H1 (cell line): ENCODE results near the gene GAMT. TPM values are rescaled to one million over a fixed set of nuclear protein-coding genes. Genes with fewer than 3 reads are reported as not detected.

Source experiments
- CTCF ChIA-PET: fragments of 300-600 bp; sonication (Branson Sonifier 250); formaldehyde crosslinking; loops from one replicate; lab custom pipeline; 2021; ENCODE audit not compliant: partially characterized antibody; lab: Charles Lee
- POLR2A ChIA-PET: fragments of 300-600 bp; sonication (Branson Sonifier 250); formaldehyde crosslinking; loops from one replicate; lab custom pipeline; 2021; ENCODE audit warnings: inconsistent platforms; ENCODE audit not compliant: partially characterized antibody; lab: Charles Lee
- DNase-seq, 2 experiments: peaks; one replicate each; pipeline versions ENCODE4 v3.0.0 to v3.0.0-alpha.2; 2010 to 2022; ENCODE audit warnings: low spot score in 2 of 2, low read depth in 1 of 2, mixed read lengths in 1 of 2
- FAIRE-seq: peaks from 2 replicates; lab custom pipeline; 2011; peaks lifted over from hg19 to GRCh38; lab: Jason Lieb, UNC
- H2AFZ ChIP-seq: 2 replicates; pipeline ENCODE4 v1.8.1; 2012; ENCODE audit warnings: low read length, inconsistent platforms
- H2AK5ac ChIP-seq: 2 replicates; pipeline ENCODE4 v1.6.1; 2013; ENCODE audit warnings: low read depth, low read length
- H2BK120ac ChIP-seq: replicated peaks from 2 replicates; pipeline ENCODE3; 2013; ENCODE audit warnings: low read depth, low read length, inconsistent platforms
- H2BK12ac ChIP-seq: 2 replicates; pipeline ENCODE4 v1.6.1; 2013; ENCODE audit warnings: low read depth, low read length
- H2BK15ac ChIP-seq: 2 replicates; pipeline ENCODE4 v1.6.1; 2013; ENCODE audit warnings: low read length
- H2BK20ac ChIP-seq: 2 replicates; pipeline ENCODE4 v1.6.1; 2013; ENCODE audit warnings: low read length
- H2BK5ac ChIP-seq: 2 replicates; pipeline ENCODE4 v1.6.1; 2013; ENCODE audit warnings: low read depth, low read length
- H3K14ac ChIP-seq: 2 replicates; pipeline ENCODE4 v1.6.1; 2013; ENCODE audit warnings: inconsistent platforms; ENCODE audit not compliant: insufficient read length
- H3K18ac ChIP-seq: 2 replicates; pipeline ENCODE4 v1.6.1; 2013; ENCODE audit warnings: low read length; ENCODE audit errors: extremely low read depth
- H3K23ac ChIP-seq: 2 replicates; pipeline ENCODE4 v1.6.1; 2013; ENCODE audit warnings: inconsistent platforms; ENCODE audit not compliant: insufficient read length
- H3K23me2 ChIP-seq: 2 replicates; pipeline ENCODE4 v1.6.1; 2013; ENCODE audit warnings: low read depth, low read length
- H3K27ac ChIP-seq: 2 replicates; pipeline ENCODE4 v1.6.1; 2011; ENCODE audit warnings: low read depth, low read length, inconsistent platforms
- H3K27me3 ChIP-seq, 4 experiments: replicated peaks in 1 of 4; 1 replicate in 1 of 4; 2 replicates in 3 of 4; pipeline versions ENCODE4 v1.6.1 to v1.8.1; 2011 to 2013; ENCODE audit warnings: low read length in 3 of 4, mild to moderate bottlenecking in 3 of 4, inconsistent platforms in 2 of 4, mixed read lengths in 2 of 4, moderate library complexity in 1 of 4; ENCODE audit not compliant: control insufficient read depth in 3 of 4, insufficient read depth in 3 of 4; ENCODE audit errors: extremely low read depth in 1 of 4
- H3K36me3 ChIP-seq, 4 experiments: 2 replicates each; pipeline versions ENCODE4 v1.6.1 to v1.8.1; 2011 to 2013; ENCODE audit warnings: mild to moderate bottlenecking in 4 of 4, low read length in 3 of 4, moderate library complexity in 2 of 4, control low read depth in 1 of 4, inconsistent platforms in 1 of 4; ENCODE audit not compliant: insufficient read depth in 4 of 4, control insufficient read depth in 2 of 4
- H3K4ac ChIP-seq: replicated peaks from 2 replicates; pipeline ENCODE3; 2013; ENCODE audit warnings: low read length, low read depth, mixed read lengths, inconsistent platforms; ENCODE audit not compliant: insufficient read length
- H3K4me1 ChIP-seq, 4 experiments: replicated peaks in 1 of 4; 1 replicate in 1 of 4; 2 replicates in 3 of 4; pipeline versions ENCODE4 v1.6.1 to v1.8.1; 2011 to 2013; ENCODE audit warnings: low read length in 3 of 4, inconsistent platforms in 2 of 4, mixed read lengths in 1 of 4; ENCODE audit not compliant: insufficient read depth in 4 of 4, control insufficient read depth in 3 of 4
- H3K4me2 ChIP-seq, 2 experiments: 2 replicates each; pipeline versions ENCODE4 v1.6.1 to v1.8.1; 2011 to 2013; ENCODE audit warnings: low read depth in 2 of 2, low read length in 2 of 2, control low read depth in 1 of 2, inconsistent platforms in 1 of 2, mild to moderate bottlenecking in 1 of 2; ENCODE audit not compliant: insufficient read depth in 1 of 2
- H3K4me3 ChIP-seq, 4 experiments: fragments of 200-600, 300-600 bp in 1 of 4; sonication (generic), shearing (Covaris generic), sonication (Bioruptor Twin) in 1 of 4; 2 replicates each; pipeline versions ENCODE4 v1.5.1 to v1.8.1; 2011 to 2016; ENCODE audit warnings: low read length in 4 of 4, low read depth in 3 of 4, control low read depth in 2 of 4, inconsistent platforms in 2 of 4, mild to moderate bottlenecking in 2 of 4, mixed read lengths in 1 of 4, moderate library complexity in 1 of 4; ENCODE audit not compliant: insufficient read depth in 2 of 4; ENCODE audit errors: extremely low read depth in 1 of 4
- H3K56ac ChIP-seq: replicated peaks from 2 replicates; pipeline ENCODE3; 2013; ENCODE audit warnings: low read depth, mild to moderate bottlenecking, mixed read lengths, low read length, inconsistent platforms; ENCODE audit not compliant: insufficient read length
- H3K79me1 ChIP-seq: 2 replicates; pipeline ENCODE4 v1.6.1; 2013; ENCODE audit warnings: low read depth, low read length, control low read depth
- H3K79me2 ChIP-seq, 2 experiments: 2 replicates each; pipeline versions ENCODE4 v1.6.1 to v1.8.1; 2012 to 2013; ENCODE audit warnings: low read length in 2 of 2, mild to moderate bottlenecking in 2 of 2, inconsistent platforms in 1 of 2; ENCODE audit not compliant: insufficient read depth in 2 of 2, control insufficient read depth in 1 of 2
- H3K9ac ChIP-seq, 4 experiments: replicated peaks in 1 of 4; 1 replicate in 1 of 4; 2 replicates in 3 of 4; pipeline versions ENCODE4 v1.6.1 to v1.8.1; 2011 to 2013; ENCODE audit warnings: low read depth in 3 of 4, low read length in 3 of 4, control low read depth in 2 of 4, mild to moderate bottlenecking in 2 of 4, moderate library complexity in 2 of 4, inconsistent platforms in 1 of 4; ENCODE audit errors: extremely low read depth in 1 of 4
- H3K9me3 ChIP-seq, 2 experiments: 2 replicates each; pipeline versions ENCODE4 v1.6.1 to v1.8.1; 2012 to 2013; ENCODE audit warnings: mild to moderate bottlenecking in 2 of 2, moderate library complexity in 2 of 2, control low read depth in 1 of 2, inconsistent platforms in 1 of 2, low read depth in 1 of 2, low read length in 1 of 2, mixed read lengths in 1 of 2; ENCODE audit not compliant: insufficient read depth in 2 of 2
- H4K20me1 ChIP-seq, 2 experiments: replicated peaks in 1 of 2; 2 replicates each; pipeline versions ENCODE3 to v1.8.1; 2011 to 2013; ENCODE audit warnings: inconsistent platforms in 2 of 2, low read length in 2 of 2, mild to moderate bottlenecking in 1 of 2; ENCODE audit not compliant: insufficient read depth in 2 of 2, control insufficient read depth in 1 of 2
- H4K5ac ChIP-seq: 2 replicates; pipeline ENCODE4 v1.6.1; 2013; ENCODE audit warnings: low read length, low read depth, mixed read lengths, inconsistent platforms; ENCODE audit not compliant: insufficient read length
- H4K8ac ChIP-seq: 2 replicates; pipeline ENCODE4 v1.8.0; 2013; ENCODE audit warnings: mild to moderate bottlenecking, moderate library complexity, low read length, inconsistent platforms; ENCODE audit not compliant: insufficient read depth; ENCODE audit errors: extremely low read depth
- H4K91ac ChIP-seq: replicated peaks from 2 replicates; pipeline ENCODE3; 2013; ENCODE audit warnings: low read length, mixed read lengths, inconsistent platforms; ENCODE audit not compliant: insufficient read length
- WGBS, 2 experiments: shearing (Covaris generic) in 1 of 2; methylation state at CpG; one replicate each; pipeline versions ENCODE4 v1.1.6 to v1.1.7; 2013 to 2015; ENCODE audit warnings: low lambda C conversion rate in 2 of 2, mixed read lengths in 2 of 2, inconsistent platforms in 1 of 2, low coverage in 1 of 2, missing lambda C conversion rate in 1 of 2; ENCODE audit not compliant: insufficient replicate concordance in 2 of 2, insufficient coverage in 1 of 2, insufficient read length in 1 of 2; ENCODE audit errors: extremely low coverage in 1 of 2, missing lambda C conversion rate in 1 of 2; 5-methylcytosine and 5-hydroxymethylcytosine counted together
- polyA plus RNA-seq, 7 experiments: library from polyadenylated mRNA; depleted of rRNA in 3 of 7; stranded (reverse) in 5 of 7; unstranded in 2 of 7; fragments of >200 nt in 5 of 7; fragments of 200-250 nt in 2 of 7; gene quantifications; 1 replicate in 5 of 7; 2 replicates in 1 of 7; 4 replicates in 1 of 7; pipeline versions ENCODE4 v1.2.1 to v1.2.3, GENCODE V29; 2011 to 2013; ENCODE audit warnings: missing spikeins in 2 of 7, mixed read lengths in 2 of 7
- total RNA-seq: library from RNA; stranded (reverse); fragmentation: NEBNext Ultra II Directional; extraction: Animal tissue kit (Norgen Biotek cat#: 25700); gene quantifications from 2 replicates; pipeline ENCODE4 v1.2.1, GENCODE V29; 2021

The GAMT gene
- total and polyA plus RNA-seq, 2 of the 8 experiments (the other 6 are each of a cell fraction or from before 2014, with no cell fraction given), result 17.2 to 35.6 TPM

- H4K5ac ChIP-seq, result peak within 1 kb of the TSS; percentile 64
- no peak within 1 kb of the TSS for H2AFZ ChIP-seq
- peak within 1 kb of the TSS; percentile 85 to 87 for H3K4me2 ChIP-seq
- DNase-seq (no peak), FAIRE-seq (no peak)
- peak within 1 kb of the TSS; percentile 61 for H4K91ac ChIP-seq
- 0 out of 7 replicates have a peak, but pooled peaks cover 0 to under 1% (median 0%) of the 10 kb centered on the region in 4 experiments for H3K27me3 ChIP-seq
- H3K4me3 ChIP-seq, result peak within 1 kb of the TSS; percentile 71 to 85 (median 84)
- POLR2A ChIA-PET, result interaction anchor here (1.0 to 1.2 kb wide), 2 partner anchors 10 to 139 kb away, joined by 4 to 5 read pairs; partner anchors contain the start of gene CIRBP
- peak within 1 kb of the TSS; percentile 92 for H4K8ac ChIP-seq
- peaks cover 2 to 21% (median 17%) of the 10 kb centered on the region in 4 experiments; a peak in 6 of 7 replicates for H3K4me1 ChIP-seq
- no peaks in the 10 kb centered on the region for H3K9me3 ChIP-seq
- H2BK15ac ChIP-seq, result no peak within 1 kb of the TSS
- H3K23me2 ChIP-seq, result peaks cover 10% of the 10 kb centered on the region; the same call in 1 of the 2 replicates
- peak within 1 kb of the TSS; percentile 66 for H3K27ac ChIP-seq
- H2AK5ac ChIP-seq, result no peak within 1 kb of the TSS
- peak within 1 kb of the TSS; percentile 83 for H3K18ac ChIP-seq
- H3K36me3 ChIP-seq, result peaks cover 0 to 3% (median 0%) of the 10 kb centered on the region in 4 experiments; a peak in 4 of 8 replicates
- CTCF ChIA-PET, result no interaction called here
- H3K14ac ChIP-seq, result no peak within 1 kb of the TSS
- H2BK120ac ChIP-seq, result no peak within 1 kb of the TSS
- peak within 1 kb of the TSS; percentile 47 to 93 (median 74); a peak in 6 of 7 replicates for H3K9ac ChIP-seq
- H3K23ac ChIP-seq, result no peak within 1 kb of the TSS
- no peak within 1 kb of the TSS for H2BK12ac ChIP-seq
- peaks cover 47 to 50% of the 10 kb centered on the region in 2 experiments for H3K79me2 ChIP-seq
- H2BK5ac ChIP-seq, result peak within 1 kb of the TSS; percentile 78; the same call in 1 of the 2 replicates
- peak within 1 kb of the TSS; percentile 92 for H3K4ac ChIP-seq
- WGBS, 2 experiments, result 1% methylated on average over 26 of the region's 121 CpGs; no CpG with 5 or more reads in 1 of the 2 experiments
- peak within 1 kb of the TSS; percentile 69 for H3K56ac ChIP-seq
- peaks cover 40 to 41% of the 10 kb centered on the region in 2 experiments for H4K20me1 ChIP-seq
- H2BK20ac ChIP-seq, result no peak within 1 kb of the TSS
- peaks cover 8% of the 10 kb centered on the region for H3K79me1 ChIP-seq
Observed at GRCh38 chr19:1407528-1408299, 6.4 kb upstream of the GAMT start, which contains the start of gene DAZAP1. Gene DAZAP1 (plus strand): TSS chr19:1407586. CDS start chr19:1407774, 188 bp downstream.
